Endothelial cell of umbilical vein (primary cell): Measurements from ENCODE around the gene CREB3L2. TPM values are rescaled to one million over a fixed set of nuclear protein-coding genes. Genes with fewer than 3 reads are reported as not detected.
A peak's percentile ranks its signal among the peaks of the same experiment; 100 is the strongest.

Experiments
- BruUV-seq: library from RNA; stranded (reverse); fragments of 400-500 nt; replicated peaks from 2 replicates; lab custom pipeline; 2021; lab: Mats Ljungman, UMichigan
- CTCF ChIA-PET: fragments of 300-600, 350-600 bp; sonication (Branson Sonifier 250); formaldehyde crosslinking; loops from one replicate; lab custom pipeline; 2021; ENCODE audit warnings: antibody characterized with exemption, inconsistent platforms; lab: Charles Lee
- POLR2A ChIA-PET: fragments of 300-600, 350-600 bp; sonication (Branson Sonifier 250); formaldehyde crosslinking; loops from one replicate; lab custom pipeline; 2021; ENCODE audit warnings: antibody characterized with exemption, inconsistent platforms; lab: Charles Lee
- DNase-seq: peaks from one replicate; pipeline ENCODE4 v3.0.0-alpha.2; 2011; ENCODE audit warnings: low read depth, low spot score
- FAIRE-seq: peaks from 2 replicates; lab custom pipeline; 2011; peaks lifted over from hg19 to GRCh38; lab: Jason Lieb, UNC
- H2AFZ ChIP-seq: 2 replicates; pipeline ENCODE4 v1.6.0; 2012; ENCODE audit warnings: low read depth, low read length, control low read depth, inconsistent platforms
- H3K27ac ChIP-seq: 2 replicates; pipeline ENCODE4 v1.5.1; 2011; ENCODE audit warnings: low read depth, mild to moderate bottlenecking, control low read depth, low read length, moderate library complexity; ENCODE audit not compliant: insufficient read depth
- H3K27me3 ChIP-seq, 2 experiments: 2 replicates each; pipeline versions ENCODE4 v1.6.0 to v1.6.1; 2011; ENCODE audit warnings: low read length in 2 of 2, mixed read lengths in 1 of 2; ENCODE audit not compliant: control insufficient read depth in 2 of 2, insufficient read depth in 2 of 2
- H3K36me3 ChIP-seq, 2 experiments: 2 replicates in 1 of 2; 3 replicates in 1 of 2; pipeline ENCODE4 v1.5.1; 2011; ENCODE audit warnings: low read length in 2 of 2, mild to moderate bottlenecking in 1 of 2, moderate library complexity in 1 of 2; ENCODE audit not compliant: control insufficient read depth in 2 of 2, insufficient read depth in 2 of 2; ENCODE audit errors: extremely low read depth in 1 of 2
- H3K4me1 ChIP-seq: 3 replicates; pipeline ENCODE4 v1.5.1; 2011; ENCODE audit warnings: mild to moderate bottlenecking, low read length; ENCODE audit not compliant: control insufficient read depth, insufficient read depth; ENCODE audit errors: extremely low read depth
- H3K4me2 ChIP-seq: 2 replicates; pipeline ENCODE4 v1.6.1; 2011; ENCODE audit warnings: low read length, control low read depth, mixed read lengths; ENCODE audit not compliant: insufficient read depth
- H3K4me3 ChIP-seq, 3 experiments: fragments of 200-600 bp in 1 of 3; sonication (generic), shearing (Covaris generic) in 1 of 3; replicated peaks in 1 of 3; 2 replicates each; pipeline ENCODE4 v1.5.1; 2011 to 2016; ENCODE audit warnings: control low read depth in 3 of 3, low read length in 3 of 3, mild to moderate bottlenecking in 2 of 3, inconsistent platforms in 1 of 3, low read depth in 1 of 3, moderate library complexity in 1 of 3; ENCODE audit not compliant: insufficient read depth in 1 of 3
- H3K79me2 ChIP-seq: 2 replicates; pipeline ENCODE4 v1.6.0; 2012; ENCODE audit warnings: low read length, inconsistent platforms; ENCODE audit not compliant: control insufficient read depth, insufficient read depth
- H3K9ac ChIP-seq: replicated peaks from 2 replicates; pipeline ENCODE3; 2011; ENCODE audit warnings: low read length, control low read depth; ENCODE audit not compliant: insufficient read depth; ENCODE audit errors: extremely low read depth
- H3K9me1 ChIP-seq: replicated peaks from 3 replicates; pipeline ENCODE4 v1.6.0; 2011; ENCODE audit warnings: mild to moderate bottlenecking, low read length; ENCODE audit not compliant: control insufficient read depth, insufficient read depth; ENCODE audit errors: extremely low read depth
- H3K9me3 ChIP-seq: replicated peaks from 2 replicates; pipeline ENCODE4 v1.5.1; 2012; ENCODE audit warnings: low read length, inconsistent platforms; ENCODE audit not compliant: control insufficient read depth, insufficient read depth
- H4K20me1 ChIP-seq: replicated peaks from 2 replicates; pipeline ENCODE3; 2011; ENCODE audit warnings: mild to moderate bottlenecking, low read length; ENCODE audit not compliant: control insufficient read depth, insufficient read depth; ENCODE audit errors: extremely low read depth
- CTCF ChIP-seq, 2 donors: IDR thresholded peaks; 1 replicate in 1 of 2; 2 replicates in 1 of 2; pipeline ENCODE4 v1.5.1; 2011; ENCODE audit warnings: low read length in 2 of 2, mild to moderate bottlenecking in 2 of 2, moderate library complexity in 2 of 2, control low read depth in 1 of 2, inconsistent platforms in 1 of 2, low read depth in 1 of 2; ENCODE audit not compliant: insufficient read depth in 1 of 2; ENCODE audit errors: extremely low read depth in 1 of 2
- EZH2 ChIP-seq: IDR thresholded peaks from 2 replicates; pipeline ENCODE4 v1.6.1; 2012; ENCODE audit warnings: borderline replicate concordance, low read depth, mild to moderate bottlenecking, moderate library complexity, low read length, inconsistent platforms; ENCODE audit not compliant: severe bottlenecking
- FOS ChIP-seq: IDR thresholded peaks from 2 replicates; pipeline ENCODE4 v1.6.1; 2011; ENCODE audit warnings: mild to moderate bottlenecking, low read length, moderate library complexity, borderline replicate concordance; ENCODE audit not compliant: insufficient read depth
- JUN ChIP-seq: IDR thresholded peaks from 2 replicates; pipeline ENCODE4 v1.6.1; 2011; ENCODE audit warnings: borderline replicate concordance, low read depth; ENCODE audit not compliant: insufficient read length, insufficient read depth
- MAX ChIP-seq: IDR thresholded peaks from 2 replicates; pipeline ENCODE4 v1.6.1; 2011; ENCODE audit not compliant: insufficient read depth, insufficient read length
- MYC ChIP-seq: IDR thresholded peaks from one replicate; pipeline ENCODE4 v1.6.1; 2011; ENCODE audit warnings: mild to moderate bottlenecking, low read depth, low read length
- POLR2A ChIP-seq: IDR thresholded peaks from 2 replicates; pipeline ENCODE4 v1.6.1; 2012; ENCODE audit warnings: low read depth, mild to moderate bottlenecking, control low read depth, low read length
- POLR2AphosphoS5 ChIP-seq: IDR thresholded peaks from 2 replicates; pipeline ENCODE4 v1.6.1; 2012; ENCODE audit warnings: low read depth, mild to moderate bottlenecking, control low read depth, low read length, moderate library complexity; ENCODE audit not compliant: insufficient read depth
- dilution Hi-C: fragments of 300-500 bp; cut with MboI; formaldehyde crosslinking; loops from one replicate; pipeline ENCODE4 v1.15.0; 2019; ENCODE audit warnings: low sequenced_read_pairs; ENCODE audit not compliant: extremely low pct_ligation_motif_present
- intact Hi-C: fragments of 100-400 bp; cut with micrococcal nuclease; formaldehyde crosslinking; loops from one replicate; pipeline ENCODE4 v1.10.0; 2022
- polyA plus RNA-seq, 4 experiments: library from polyadenylated mRNA; depleted of rRNA in 3 of 4; stranded (reverse) in 3 of 4; unstranded in 1 of 4; fragments of >200 nt; gene quantifications; 2 replicates each; pipeline versions ENCODE4 v1.2.1 to v1.2.3, GENCODE V29; 2011 to 2012; ENCODE audit warnings: missing spikeins in 1 of 4
- total RNA-seq: library from RNA; stranded (reverse); gene quantifications from 2 replicates; pipeline ENCODE4 v1.2.3, GENCODE V29; 2021

Gene CREB3L2
- total and polyA plus RNA-seq, 2 donors (not counting 3 experiments of a cell fraction or from before 2014, with no cell fraction given), result 32.1 to 93.4 TPM

GRCh38 chr7:138000081-138000701 is 1.7 kb downstream of the CREB3L2 start:
- FAIRE-seq (peak; percentile 72), DNase-seq (peak; percentile 73)
- intact Hi-C loops (loop anchor here (10.0 kb wide), 1 partner anchor 1045 kb away; no protein-coding TSS in a partner anchor), dilution Hi-C loops (no loop called here)
- Histone ChIP-seq H3K27me3 (no peaks in the 10 kb centered on the region), H3K9me3 (no peaks in the 10 kb centered on the region), H3K79me2 (peaks cover 63% of the 10 kb centered on the region), H3K27ac (peak overlapping the region; percentile 81), H3K4me1 (peaks cover 51% of the 10 kb centered on the region), H3K4me2 (peak overlapping the region; percentile 73), H2AFZ (no peak overlapping the region), H3K36me3 (no peaks in the 10 kb centered on the region), H3K4me3 (peak overlapping the region; percentile 58 to 96 (median 88)), H4K20me1 (no peaks in the 10 kb centered on the region), H3K9ac (peak overlapping the region; percentile 95), H3K9me1 (no peaks in the 10 kb centered on the region)
- BruUV-seq, result no TSS peak
- ChIA-PET CTCF (interaction anchor here (0.7 to 12.1 kb wide), 13 partner anchors 9 to 344 kb away, joined by 3 to 360 read pairs (median 4); no protein-coding TSS in a partner anchor), POLR2A (interaction anchor here (1.0 to 2.8 kb wide), 3 partner anchors 10 to 33 kb away, joined by 3 to 10 read pairs (median 4); no protein-coding TSS in a partner anchor)
- no peak for TF ChIP-seq MYC
- TF ChIP-seq EZH2, result no peak
- TF ChIP-seq CTCF (IDR thresholded peaks at IDR 0.05; ENCODE audit: extremely low read depth in 1 of 2, insufficient read depth in 1 of 2, low read depth in 1 of 2, low read length in 2 of 2), result no peak
- TF ChIP-seq POLR2A, result no peak
- TF ChIP-seq FOS, result no peak
- TF ChIP-seq MAX, result no peak
- TF ChIP-seq JUN, result no peak
- TF ChIP-seq POLR2AphosphoS5, result no peak
